Measurements from ENCODE around the gene MCC.

MCC gene

GRCh38 chr5:113150221-113150620, 338.0 kb downstream of the MCC start:
- Histone ChIP-seq H3K27me3 (ENCODE audit: insufficient read depth, poor library complexity, severe bottlenecking) (no peaks in the 10 kb centered on the region), H3K4me3 (replicated peaks; ENCODE audit: insufficient read depth, low read length) (no peak overlapping the region), H3K27ac (replicated peaks) (no peak overlapping the region)
- no peak for DNase-seq (ENCODE audit: low read depth in 1 of 2, low spot score in 1 of 2)
- no peak for TF ChIP-seq SPI1 (IDR thresholded peaks at IDR 0.05; ENCODE audit: borderline replicate concordance, low read depth)
- TF ChIP-seq POLR2AphosphoS5 (IDR thresholded peaks at IDR 0.05; ENCODE audit: low read depth): no peak
- no peak for TF ChIP-seq REST (IDR thresholded peaks at IDR 0.05; ENCODE audit: insufficient replicate concordance, low read depth)
- TF ChIP-seq CTCF (IDR thresholded peaks at IDR 0.05; ENCODE audit: insufficient read depth, low read length): no peak
- no peak for TF ChIP-seq GABPA (IDR thresholded peaks at IDR 0.05; ENCODE audit: low read depth)

GRCh38 chr5:113147537-113147936, 340.7 kb downstream of the MCC start:
- no peak for TF ChIP-seq SPI1 (IDR thresholded peaks at IDR 0.05; ENCODE audit: borderline replicate concordance, low read depth)
- TF ChIP-seq CTCF (IDR thresholded peaks at IDR 0.05; ENCODE audit: insufficient read depth, low read length): no peak
- no peak for TF ChIP-seq REST (IDR thresholded peaks at IDR 0.05; ENCODE audit: insufficient replicate concordance, low read depth)
- no peak for TF ChIP-seq POLR2AphosphoS5 (IDR thresholded peaks at IDR 0.05; ENCODE audit: low read depth)
- Histone ChIP-seq H3K4me3 (replicated peaks; ENCODE audit: insufficient read depth, low read length) (no peak overlapping the region), H3K27me3 (ENCODE audit: insufficient read depth, poor library complexity, severe bottlenecking) (no peaks in the 10 kb centered on the region), H3K27ac (replicated peaks) (no peak overlapping the region)
- DNase-seq (ENCODE audit: low read depth in 1 of 2, low spot score in 1 of 2): no peak

- TF ChIP-seq GABPA (IDR thresholded peaks at IDR 0.05; ENCODE audit: low read depth) (no peak), POLR2AphosphoS5 (IDR thresholded peaks at IDR 0.05; ENCODE audit: low read depth) (no peak), REST (IDR thresholded peaks at IDR 0.05; ENCODE audit: insufficient replicate concordance, low read depth) (no peak), SPI1 (IDR thresholded peaks at IDR 0.05; ENCODE audit: borderline replicate concordance, low read depth) (no peak), CTCF (IDR thresholded peaks at IDR 0.05; ENCODE audit: insufficient read depth, low read length) (no peak)
- Histone ChIP-seq H3K4me3 (replicated peaks; ENCODE audit: insufficient read depth, low read length) (no peak overlapping the region), H3K27me3 (ENCODE audit: insufficient read depth, poor library complexity, severe bottlenecking) (no peaks in the 10 kb centered on the region), H3K27ac (replicated peaks) (no peak overlapping the region)
- DNase-seq (ENCODE audit: low read depth in 1 of 2, low spot score in 1 of 2): no peak
Measured at GRCh38 chr5:113147101-113147508, 341.1 kb downstream of the MCC start.
